IPS-15b (cell line): ENCODE data around the gene KLHL26.
"Not testable (repeated sequence)": the region's sequence is repeated elsewhere in the genome, so short reads cannot be mapped to it uniquely, and the experiment has no call there.

Experiments used
- H3K27me3 ChIP-seq: one replicate; pipeline ENCODE4 v1.6.1; 2013; ENCODE audit warnings: low read length; ENCODE audit not compliant: control insufficient read depth, insufficient read depth
- H3K36me3 ChIP-seq: one replicate; pipeline ENCODE4 v1.6.1; 2013; ENCODE audit warnings: low read length; ENCODE audit not compliant: control insufficient read depth, insufficient read depth
- H3K4me1 ChIP-seq: one replicate; pipeline ENCODE4 v1.6.1; 2013; ENCODE audit warnings: mild to moderate bottlenecking, low read length; ENCODE audit not compliant: control insufficient read depth, insufficient read depth
- H3K4me3 ChIP-seq: one replicate; pipeline ENCODE4 v1.5.1; 2013; ENCODE audit warnings: low read depth, low read length
- H3K9ac ChIP-seq: one replicate; pipeline ENCODE4 v1.6.1; 2013; ENCODE audit warnings: low read depth, mild to moderate bottlenecking, low read length
- H3K9me3 ChIP-seq: one replicate; pipeline ENCODE4 v1.6.1; 2013; ENCODE audit warnings: mild to moderate bottlenecking, low read length; ENCODE audit not compliant: control insufficient read depth, insufficient read depth

KLHL26 gene

GRCh38 chr19:18594096-18594823, 42.6 kb upstream of the KLHL26 start:
- H3K4me1 ChIP-seq, result peaks cover 20% of the 10 kb centered on the region
- H3K9me3 ChIP-seq, result no peaks in the 10 kb centered on the region
- no peaks in the 10 kb centered on the region for H3K27me3 ChIP-seq
- H3K4me3 ChIP-seq, result peak overlapping the region; percentile 18
- H3K9ac ChIP-seq, result no peak overlapping the region
- peaks cover 5% of the 10 kb centered on the region for H3K36me3 ChIP-seq

- H3K27me3 ChIP-seq, result no peaks in the 10 kb centered on the region
- H3K36me3 ChIP-seq, result peaks cover 5% of the 10 kb centered on the region
- peaks cover 20% of the 10 kb centered on the region for H3K4me1 ChIP-seq
- H3K4me3 ChIP-seq, result peak overlapping the region; percentile 18
- H3K9ac ChIP-seq, result no peak overlapping the region
- H3K9me3 ChIP-seq, result no peaks in the 10 kb centered on the region
Measured at GRCh38 chr19:18594824-18595373, 41.9 kb upstream of the KLHL26 start.

GRCh38 chr19:18595475-18595874, 41.4 kb upstream of the KLHL26 start:
- H3K9ac ChIP-seq, result no peak overlapping the region

GRCh38 chr19:18596752-18597157, 40.1 kb upstream of the KLHL26 start:
- H3K9me3 ChIP-seq, result no peaks in the 10 kb centered on the region
- H3K4me3 ChIP-seq, result peak overlapping the region; percentile 39
- H3K27me3 ChIP-seq, result peaks cover 2% of the 10 kb centered on the region
- peaks cover 16% of the 10 kb centered on the region for H3K4me1 ChIP-seq
- no peak overlapping the region for H3K9ac ChIP-seq
- no peaks in the 10 kb centered on the region for H3K36me3 ChIP-seq

More at GRCh38 chr19:18595475-18595874, 41.4 kb upstream of the KLHL26 start:
- peaks cover 20% of the 10 kb centered on the region for H3K4me1 ChIP-seq
- peaks cover 5% of the 10 kb centered on the region for H3K36me3 ChIP-seq
- no peaks in the 10 kb centered on the region for H3K9me3 ChIP-seq
- no peak overlapping the region for H3K4me3 ChIP-seq
- no peaks in the 10 kb centered on the region for H3K27me3 ChIP-seq

- Histone ChIP-seq H3K9ac (no peak overlapping the region), H3K9me3 (no peaks in the 10 kb centered on the region), H3K4me1 (peaks cover 16% of the 10 kb centered on the region), H3K27me3 (peaks cover 14% of the 10 kb centered on the region), H3K36me3 (no peaks in the 10 kb centered on the region), H3K4me3 (no peak overlapping the region)
Measured at GRCh38 chr19:18597809-18598660, 38.8 kb upstream of the KLHL26 start.

- Histone ChIP-seq H3K27me3 (peaks cover 27% of the 10 kb centered on the region), H3K4me3 (no peak overlapping the region)
Measured at GRCh38 chr19:18599485-18599884, 37.3 kb upstream of the KLHL26 start.

GRCh38 chr19:18600692-18601397, 36.0 kb upstream of the KLHL26 start:
- peaks cover 40% of the 10 kb centered on the region for H3K27me3 ChIP-seq

More at GRCh38 chr19:18599485-18599884, 37.3 kb upstream of the KLHL26 start:
- no peak overlapping the region for H3K9ac ChIP-seq
- H3K36me3 ChIP-seq, result no peaks in the 10 kb centered on the region
- H3K9me3 ChIP-seq, result no peaks in the 10 kb centered on the region
- peaks cover 17% of the 10 kb centered on the region for H3K4me1 ChIP-seq

GRCh38 chr19:18601875-18602274, 35.0 kb upstream of the KLHL26 start:
- no peak overlapping the region for H3K9ac ChIP-seq
- H3K36me3 ChIP-seq, result no peaks in the 10 kb centered on the region
- H3K27me3 ChIP-seq, result peaks cover 44% of the 10 kb centered on the region
- no peak overlapping the region for H3K4me3 ChIP-seq
- H3K9me3 ChIP-seq, result no peaks in the 10 kb centered on the region
- H3K4me1 ChIP-seq, result peaks cover 12% of the 10 kb centered on the region

More at GRCh38 chr19:18600692-18601397, 36.0 kb upstream of the KLHL26 start:
- not testable (repeated sequence) for H3K9ac ChIP-seq, H3K36me3 ChIP-seq, H3K9me3 ChIP-seq, H3K4me3 ChIP-seq
- peaks cover 12% of the 10 kb centered on the region for H3K4me1 ChIP-seq

- peaks cover 59% of the 10 kb centered on the region for H3K27me3 ChIP-seq
- H3K4me3 ChIP-seq, result peak overlapping the region; percentile 48
- peaks cover 16% of the 10 kb centered on the region for H3K4me1 ChIP-seq
- no peak overlapping the region for H3K9ac ChIP-seq
- H3K36me3 ChIP-seq, result no peaks in the 10 kb centered on the region
- H3K9me3 ChIP-seq, result no peaks in the 10 kb centered on the region
Measured at GRCh38 chr19:18603255-18603957, 33.4 kb upstream of the KLHL26 start.

GRCh38 chr19:18603958-18604819, 32.6 kb upstream of the KLHL26 start:
- H3K27me3 ChIP-seq, result peaks cover 66% of the 10 kb centered on the region
- H3K4me3 ChIP-seq, result peak overlapping the region; percentile 30
- H3K9ac ChIP-seq, result no peak overlapping the region
- no peaks in the 10 kb centered on the region for H3K36me3 ChIP-seq
- no peaks in the 10 kb centered on the region for H3K9me3 ChIP-seq
- peaks cover 17% of the 10 kb centered on the region for H3K4me1 ChIP-seq
